Measurements from ENCODE around the gene VKORC1. TPM values are rescaled to one million over a fixed set of nuclear protein-coding genes. Genes with fewer than 3 reads are reported as not detected.
"Not testable (repeated sequence)": the region's sequence is repeated elsewhere in the genome, so short reads cannot be mapped to it uniquely, and the experiment has no call there.

Gene VKORC1
- polyA plus RNA-seq, 1 donor from 2014 or later = 90.7 TPM

DNA sequence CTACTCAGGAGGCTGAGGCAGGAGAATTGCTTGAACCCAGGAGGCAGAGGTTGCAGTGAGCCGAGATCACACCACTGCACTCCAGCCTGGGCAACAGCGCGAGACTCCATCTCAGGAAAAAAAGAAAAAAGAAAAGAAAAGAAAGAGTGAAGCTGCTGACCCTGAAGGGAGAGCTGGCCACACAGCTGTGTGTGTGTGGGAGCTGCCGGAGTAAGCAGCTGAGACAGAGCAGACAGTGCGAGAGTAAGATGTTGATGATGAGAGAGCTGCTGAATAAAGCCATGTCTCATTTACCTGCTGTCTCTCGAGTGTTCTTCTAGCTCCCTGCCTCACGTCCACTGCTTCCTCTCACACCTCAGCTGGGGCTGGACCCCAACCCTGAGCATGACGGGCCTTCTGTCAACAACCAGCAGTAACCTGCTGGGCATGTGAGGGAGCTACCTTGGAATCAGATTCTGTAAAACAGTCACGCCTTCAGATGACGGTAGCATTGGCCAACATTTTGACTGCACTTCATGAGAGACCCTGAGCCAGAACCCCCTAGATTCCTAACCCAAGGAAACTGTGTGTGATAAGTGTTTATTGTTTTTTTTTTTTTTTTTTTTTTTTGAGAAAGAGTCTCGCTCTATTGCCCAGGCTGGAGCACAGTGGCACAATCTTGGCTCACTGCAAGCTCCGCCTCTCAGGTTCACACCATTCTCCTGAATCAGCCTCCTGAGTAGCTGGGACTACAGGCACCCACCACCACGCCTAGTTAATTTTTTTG, 6.5 kb upstream of the VKORC1 start:
- H3K4me1 Mint-ChIP-seq, H3K27me3 Mint-ChIP-seq, H3K4me3 Mint-ChIP-seq, H3K36me3 Mint-ChIP-seq, H3K9me3 Mint-ChIP-seq: not testable (repeated sequence)
- H3K27ac Mint-ChIP-seq = peak overlapping the region in 1 of 3 donors; percentile 28

DNA sequence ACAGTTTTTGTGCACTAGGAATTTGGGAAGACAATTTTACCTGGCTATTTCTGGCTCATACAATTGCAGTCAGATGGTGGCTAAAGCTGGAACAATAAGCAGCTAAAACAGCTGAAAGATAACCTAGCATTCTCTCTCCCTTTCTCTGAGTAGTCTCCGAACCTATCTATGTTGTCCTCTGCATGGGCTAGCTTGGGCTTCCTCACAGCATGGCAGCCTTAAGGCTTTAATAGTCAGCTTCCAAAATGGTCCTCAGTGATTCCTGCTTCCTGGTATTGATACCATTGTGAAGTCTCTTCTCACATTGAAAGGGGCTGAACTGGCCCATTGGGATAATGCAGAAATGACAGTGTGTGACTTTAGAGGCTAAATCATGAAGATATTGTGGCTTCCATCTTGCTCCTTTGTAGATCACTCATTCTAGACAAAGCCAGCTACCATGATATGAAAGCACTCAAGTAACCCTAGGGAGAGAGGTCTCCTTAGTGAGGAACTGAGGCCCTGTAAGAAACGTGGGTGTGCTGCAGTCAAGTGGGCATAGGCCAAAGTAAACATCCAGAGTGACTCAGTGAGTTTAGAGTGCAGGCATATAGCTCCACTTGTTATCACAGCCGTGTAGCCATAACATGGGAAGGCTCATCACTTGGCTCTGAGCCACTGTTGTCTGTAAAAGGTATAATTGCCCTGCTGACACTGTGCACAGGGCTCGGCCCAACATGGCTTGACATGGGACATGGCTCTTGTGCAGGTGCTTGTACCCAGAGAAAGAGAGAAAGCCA, 5.5 kb upstream of the VKORC1 start:
- no peaks in the 10 kb centered on the region for H3K9me3 Mint-ChIP-seq
- H3K4me3 Mint-ChIP-seq = no peak overlapping the region
- H3K27me3 Mint-ChIP-seq = no peaks in the 10 kb centered on the region
- peak overlapping the region in 1 of 3 donors; percentile 28 for H3K27ac Mint-ChIP-seq
- peaks cover 5 to 11% (median 6%) of the 10 kb centered on the region in 3 donors for H3K4me1 Mint-ChIP-seq
- H3K36me3 Mint-ChIP-seq = no peaks in the 10 kb centered on the region

DNA sequence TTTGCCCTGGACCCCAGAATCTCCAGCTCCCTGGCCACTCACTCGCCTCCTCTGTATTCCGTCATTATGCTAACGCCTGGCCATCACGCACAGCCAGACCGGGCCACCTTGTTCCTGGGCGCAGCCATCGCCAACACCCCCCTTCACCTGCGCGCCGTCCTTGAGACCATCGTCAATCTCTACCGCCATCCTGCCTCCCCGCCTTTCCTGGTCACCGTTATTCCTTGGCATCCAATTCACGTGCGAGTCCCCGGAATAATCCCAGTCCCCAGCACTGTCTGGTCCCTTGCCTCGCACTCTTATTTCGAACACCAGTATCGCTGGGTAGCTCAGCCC, 541 bp downstream of the VKORC1 start:
- Mint-ChIP-seq H3K4me3 (peak overlapping the region; percentile 79 to 98 (median 97)), H3K27me3 (no peaks in the 10 kb centered on the region), H3K36me3 (peaks cover 2% of the 10 kb centered on the region), H3K9me3 (no peaks in the 10 kb centered on the region), H3K4me1 (peaks cover 17 to 19% (median 19%) of the 10 kb centered on the region in 3 donors), H3K27ac (peak overlapping the region; percentile 91 to 98 (median 96))

DNA sequence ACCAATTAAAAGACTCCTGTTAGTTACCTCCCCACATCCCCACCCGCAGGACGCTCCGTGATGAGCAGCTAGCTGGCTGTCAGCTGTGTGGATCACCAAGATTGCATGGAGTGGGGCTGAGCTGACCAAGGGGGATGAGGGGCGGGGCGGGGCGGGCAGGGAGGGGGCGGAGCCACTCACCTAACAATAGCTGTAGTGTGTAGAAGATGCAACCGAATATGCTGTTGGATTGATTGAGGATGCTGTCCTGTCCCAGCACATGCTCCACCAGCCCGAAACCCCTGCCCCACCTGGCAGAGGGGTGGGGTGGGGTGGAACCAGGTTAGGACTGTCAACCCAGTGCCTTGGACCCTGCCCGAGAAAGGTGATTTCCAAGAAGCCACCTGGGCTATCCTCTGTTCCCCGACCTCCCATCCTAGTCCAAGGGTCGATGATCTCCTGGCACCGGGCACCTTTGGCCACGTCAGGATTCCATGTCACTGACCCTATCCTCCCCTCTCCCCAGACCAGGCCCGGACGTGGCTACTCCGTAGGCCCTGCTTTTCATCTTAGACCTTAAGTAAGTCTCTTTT, 1.4 kb downstream of the VKORC1 start:
- H3K4me1 Mint-ChIP-seq = peaks cover 17 to 19% (median 19%) of the 10 kb centered on the region in 3 donors
- peak overlapping the region in 2 of 3 donors; percentile 39 to 48 for H3K27ac Mint-ChIP-seq
- H3K27me3 Mint-ChIP-seq = no peaks in the 10 kb centered on the region
- no peaks in the 10 kb centered on the region for H3K9me3 Mint-ChIP-seq
- peaks cover 2% of the 10 kb centered on the region for H3K36me3 Mint-ChIP-seq
- H3K4me3 Mint-ChIP-seq = peak overlapping the region; percentile 60 to 90 (median 75)

DNA sequence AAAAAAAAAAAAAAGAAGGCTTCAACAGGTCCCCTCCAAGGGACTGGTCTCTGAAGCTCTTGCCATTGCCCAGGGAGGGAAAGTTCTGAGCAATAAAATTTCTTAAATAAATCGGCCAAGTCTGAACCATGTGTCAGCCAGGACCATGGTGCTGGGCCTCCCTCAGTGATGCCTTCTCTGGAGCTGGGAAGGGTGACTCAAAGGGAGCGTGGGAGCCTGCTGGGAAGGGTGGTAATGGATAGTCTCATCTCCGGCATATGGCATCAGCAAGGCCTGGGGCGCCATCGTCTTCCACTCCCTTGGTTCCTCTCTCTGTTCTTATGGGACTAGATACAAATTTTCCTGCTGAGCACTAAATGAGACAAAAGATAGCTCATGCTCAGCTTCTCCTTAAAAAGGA, 2.3 kb downstream of the VKORC1 start:
- peak overlapping the region in 1 of 4 donors; percentile 79 for H3K4me3 Mint-ChIP-seq
- peak overlapping the region in 1 of 3 donors; percentile 48 for H3K27ac Mint-ChIP-seq
- peaks cover 2% of the 10 kb centered on the region for H3K36me3 Mint-ChIP-seq
- no peaks in the 10 kb centered on the region for H3K27me3 Mint-ChIP-seq
- H3K9me3 Mint-ChIP-seq = no peaks in the 10 kb centered on the region
- peaks cover 17 to 19% (median 19%) of the 10 kb centered on the region in 3 donors for H3K4me1 Mint-ChIP-seq

DNA sequence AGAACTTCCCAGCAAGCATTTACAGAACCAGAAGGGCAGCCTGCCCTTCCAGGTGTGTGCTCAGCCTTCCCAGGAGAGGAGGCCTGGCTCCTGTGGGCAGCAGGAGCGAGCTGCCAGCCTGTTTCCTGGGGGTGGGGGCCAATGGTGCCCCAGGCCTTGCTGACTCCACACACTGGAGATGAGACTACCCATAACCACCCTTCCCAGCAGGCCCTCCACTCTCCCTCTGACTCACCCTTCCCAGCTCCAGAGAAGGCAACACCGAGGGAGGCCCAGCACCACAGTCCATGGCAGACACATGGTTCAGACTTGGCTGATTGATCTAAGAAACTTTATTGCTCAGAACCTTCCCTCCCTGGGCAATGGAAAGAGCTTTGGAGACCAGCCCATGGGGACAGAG, 4.1 kb downstream of the VKORC1 start:
- H3K36me3 Mint-ChIP-seq = peaks cover 2% of the 10 kb centered on the region
- peak overlapping the region in 1 of 4 donors; percentile 35 for H3K4me3 Mint-ChIP-seq
- no peaks in the 10 kb centered on the region for H3K27me3 Mint-ChIP-seq
- H3K27ac Mint-ChIP-seq = peak overlapping the region in 1 of 3 donors; percentile 16
- H3K4me1 Mint-ChIP-seq = peaks cover 12 to 14% (median 13%) of the 10 kb centered on the region in 3 donors
- H3K9me3 Mint-ChIP-seq = no peaks in the 10 kb centered on the region

DNA sequence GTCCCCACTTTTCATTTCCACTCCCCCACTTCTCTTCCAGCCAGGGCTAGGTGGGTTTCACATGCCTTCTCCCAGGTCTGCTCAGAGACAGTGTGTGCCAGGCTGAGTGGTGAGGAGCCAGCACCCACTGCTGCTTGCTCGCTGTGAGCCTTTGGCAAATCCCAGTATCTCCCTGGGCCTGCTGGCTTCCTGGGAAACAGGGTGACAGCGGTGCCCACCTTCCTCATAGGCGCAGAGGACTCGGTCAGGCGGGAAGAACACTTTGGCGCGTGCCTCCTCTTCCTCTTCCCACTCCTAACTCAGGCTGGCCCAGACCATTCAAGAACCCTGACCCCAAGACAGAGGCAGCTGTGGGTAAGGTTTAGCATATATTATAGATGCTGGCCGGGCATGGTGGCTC, 5.4 kb downstream of the VKORC1 start:
- H3K4me3 Mint-ChIP-seq = no peak overlapping the region
- H3K9me3 Mint-ChIP-seq = no peaks in the 10 kb centered on the region
- no peaks in the 10 kb centered on the region for H3K27me3 Mint-ChIP-seq
- no peak overlapping the region for H3K27ac Mint-ChIP-seq
- H3K36me3 Mint-ChIP-seq = peaks cover 2% of the 10 kb centered on the region
- peaks cover 5 to 8% (median 7%) of the 10 kb centered on the region in 3 donors for H3K4me1 Mint-ChIP-seq

DNA sequence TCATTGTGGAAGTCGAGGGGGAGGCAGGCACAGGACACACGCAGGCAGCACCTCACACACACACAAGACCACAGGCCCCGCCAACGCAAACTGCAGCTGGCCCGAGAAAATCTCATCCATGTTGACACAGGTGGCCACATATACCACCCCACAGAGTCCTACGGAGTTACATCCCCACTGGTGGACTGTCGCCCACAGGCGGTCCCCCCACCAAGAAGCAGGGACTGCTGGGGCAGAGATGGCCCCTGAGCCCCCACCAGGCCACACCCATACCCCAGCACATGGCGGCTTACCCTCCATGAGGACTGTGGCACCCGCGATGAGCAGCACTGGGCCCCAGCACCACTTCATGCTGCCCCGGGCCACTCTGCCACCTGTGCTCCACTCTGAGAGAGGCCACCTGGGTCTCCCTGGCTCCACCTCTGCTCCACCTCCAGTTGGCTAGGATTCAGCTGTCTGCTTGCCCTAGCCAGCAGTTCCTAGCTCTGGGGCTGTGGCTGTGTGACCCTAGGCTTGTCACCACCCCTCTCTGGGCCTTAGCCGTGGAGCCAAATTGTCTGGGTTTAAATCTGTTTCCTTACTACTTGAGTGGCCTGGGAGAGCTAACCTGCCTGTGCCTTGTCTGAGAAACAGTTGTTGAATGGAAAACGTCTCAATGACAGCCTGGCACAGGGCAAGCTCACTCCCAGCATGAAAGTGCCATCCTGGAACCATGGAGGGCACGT, 6.0 kb downstream of the VKORC1 start, which contains the start of gene PRSS53:
PRSS53 (minus strand) TSS at position 485 of the 725 bp plus-strand sequence; CDS start at position 351, 134 bp downstream.
- H3K27me3 Mint-ChIP-seq = no peaks in the 10 kb centered on the region
- H3K27ac Mint-ChIP-seq = no peak within 1 kb of the TSS
- no peaks in the 10 kb centered on the region for H3K9me3 Mint-ChIP-seq
- H3K4me1 Mint-ChIP-seq = peaks cover 0 to 4% (median 3%) of the 10 kb centered on the region in 3 donors
- no peak within 1 kb of the TSS for H3K4me3 Mint-ChIP-seq
- H3K36me3 Mint-ChIP-seq = no peaks in the 10 kb centered on the region

DNA sequence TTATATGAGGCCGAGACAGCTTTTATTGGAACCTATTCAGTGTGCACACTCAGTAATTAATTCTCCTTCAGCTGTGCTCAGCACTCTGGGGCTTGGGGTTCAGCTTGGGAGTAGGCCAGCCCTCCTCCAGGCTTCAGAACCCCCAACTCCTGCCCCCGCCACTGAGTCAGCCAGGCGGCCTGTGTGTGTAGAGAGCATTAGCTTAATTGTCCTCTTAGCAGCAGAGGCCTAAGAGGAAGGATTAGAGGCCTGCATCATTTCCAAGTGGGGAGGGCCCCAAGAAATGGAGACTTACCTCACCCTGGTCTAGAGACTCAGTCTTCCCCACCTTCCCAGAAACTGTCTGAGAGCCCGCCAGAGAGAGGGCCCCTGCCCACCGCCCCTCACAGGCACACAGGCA, 6.6 kb downstream of the VKORC1 start:
- Mint-ChIP-seq H3K4me3 (no peak overlapping the region), H3K9me3 (no peaks in the 10 kb centered on the region), H3K36me3 (no peaks in the 10 kb centered on the region), H3K27me3 (no peaks in the 10 kb centered on the region), H3K4me1 (peaks cover 0 to 1% (median 0%) of the 10 kb centered on the region in 3 donors), H3K27ac (no peak overlapping the region)

DNA sequence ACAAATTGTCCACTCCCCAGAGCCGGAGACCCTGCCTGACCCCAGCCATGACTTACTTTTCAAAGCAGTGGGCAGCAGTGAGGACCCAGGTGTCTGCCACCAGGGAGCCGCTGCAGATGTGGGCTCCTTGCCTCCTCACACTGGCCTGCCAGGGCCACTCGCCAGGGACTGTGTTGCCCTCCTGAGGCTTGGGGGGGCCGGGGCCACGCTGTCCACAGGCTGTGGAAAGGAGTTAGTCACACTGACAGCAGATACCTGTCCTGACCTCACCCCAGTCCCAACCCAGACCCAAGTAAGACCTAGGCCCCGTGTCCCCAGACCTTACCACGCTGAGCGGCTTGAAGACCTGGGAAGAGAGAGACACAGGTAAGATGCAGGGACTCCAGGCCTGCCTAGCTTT, 7.1 kb downstream of the VKORC1 start:
- Mint-ChIP-seq H3K27ac (no peak overlapping the region), H3K9me3 (no peaks in the 10 kb centered on the region), H3K4me3 (no peak overlapping the region), H3K27me3 (no peaks in the 10 kb centered on the region), H3K36me3 (no peaks in the 10 kb centered on the region), H3K4me1 (peaks cover 0 to 1% (median 0%) of the 10 kb centered on the region in 3 donors)

DNA sequence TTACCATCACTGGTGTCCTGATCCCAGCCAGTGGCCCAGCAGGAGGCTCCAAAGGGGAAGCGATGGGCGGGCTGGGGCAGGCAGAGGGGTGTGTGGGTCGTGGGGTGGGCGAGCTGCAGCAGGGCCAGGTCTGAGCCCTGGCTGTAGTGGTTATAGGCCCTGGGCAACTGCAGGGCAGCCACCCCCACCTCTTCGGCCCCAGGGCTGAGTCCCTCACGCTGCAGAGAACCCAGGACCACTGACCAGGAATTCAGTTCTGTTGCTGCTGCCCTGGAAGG, 8.0 kb downstream of the VKORC1 start:
- no peaks in the 10 kb centered on the region for H3K9me3 Mint-ChIP-seq
- H3K27ac Mint-ChIP-seq = no peak overlapping the region
- no peaks in the 10 kb centered on the region for H3K36me3 Mint-ChIP-seq
- H3K4me3 Mint-ChIP-seq = no peak overlapping the region
- H3K27me3 Mint-ChIP-seq = no peaks in the 10 kb centered on the region
- H3K4me1 Mint-ChIP-seq = peaks cover 0 to 3% (median 3%) of the 10 kb centered on the region in 3 donors

DNA sequence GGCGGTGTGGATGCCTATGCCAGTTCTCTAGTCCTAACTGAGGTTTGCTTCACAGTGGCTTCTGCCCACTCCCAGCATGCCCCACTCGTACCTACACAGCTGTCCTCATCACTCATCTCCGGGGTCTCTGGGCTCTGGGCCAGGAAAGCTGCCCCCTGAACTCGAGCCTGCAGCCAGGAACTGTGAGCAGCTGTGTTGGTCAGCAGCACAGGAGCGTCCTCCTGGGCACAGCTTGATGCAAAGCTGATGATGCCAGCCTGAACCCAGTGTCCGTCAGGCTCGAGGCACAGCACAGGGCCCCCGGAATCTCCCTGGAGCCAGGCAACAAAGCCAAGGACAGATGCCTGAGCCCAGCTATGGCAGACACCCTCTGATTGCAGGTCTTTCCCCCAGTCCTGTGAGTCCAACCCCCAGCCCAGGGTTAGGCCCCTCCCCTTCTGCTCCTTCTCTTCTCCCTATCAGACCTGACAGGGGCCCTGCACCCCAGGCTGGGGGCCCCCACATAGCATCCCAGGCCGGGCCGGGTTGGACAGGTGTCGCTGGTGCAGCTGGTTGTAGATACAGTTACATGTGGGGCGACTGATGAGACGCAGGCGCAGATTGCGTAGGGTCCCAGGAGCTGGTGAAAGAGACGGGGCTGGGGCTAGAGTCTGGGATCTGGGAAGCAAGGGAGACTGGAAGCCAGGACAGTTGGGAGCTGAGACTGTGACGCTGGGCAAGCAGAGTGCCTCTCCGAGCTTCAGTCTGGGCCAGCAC, 8.5 kb downstream of the VKORC1 start:
- Mint-ChIP-seq H3K9me3 (no peaks in the 10 kb centered on the region), H3K27me3 (no peaks in the 10 kb centered on the region), H3K4me3 (no peak overlapping the region), H3K27ac (no peak overlapping the region), H3K4me1 (peaks cover 0 to 3% (median 3%) of the 10 kb centered on the region in 3 donors), H3K36me3 (no peaks in the 10 kb centered on the region)

DNA sequence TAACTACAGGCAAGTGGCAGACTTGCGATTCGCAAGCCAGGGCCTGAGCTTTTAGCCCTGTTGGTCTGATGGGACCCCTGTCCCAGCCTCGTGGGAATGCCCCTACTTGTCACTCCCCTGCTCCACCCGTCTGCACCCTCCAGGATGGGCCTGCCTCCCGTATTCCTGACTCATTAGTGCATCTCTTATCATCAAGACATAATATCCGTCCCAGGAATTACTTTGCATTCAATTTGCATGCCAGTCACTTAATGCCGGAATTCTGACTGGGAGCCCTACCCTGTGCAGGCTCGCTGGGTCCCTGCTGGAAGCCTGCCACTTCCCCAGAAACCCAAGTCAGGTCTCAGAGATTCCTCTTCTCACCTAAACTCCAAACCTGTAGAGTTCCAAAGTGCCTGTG, 9.2 kb downstream of the VKORC1 start:
- peaks cover 3% of the 10 kb centered on the region for H3K36me3 Mint-ChIP-seq
- H3K9me3 Mint-ChIP-seq = no peaks in the 10 kb centered on the region
- no peak overlapping the region for H3K27ac Mint-ChIP-seq
- H3K4me3 Mint-ChIP-seq = no peak overlapping the region
- peaks cover 0 to 5% (median 3%) of the 10 kb centered on the region in 3 donors for H3K4me1 Mint-ChIP-seq
- H3K27me3 Mint-ChIP-seq = no peaks in the 10 kb centered on the region

DNA sequence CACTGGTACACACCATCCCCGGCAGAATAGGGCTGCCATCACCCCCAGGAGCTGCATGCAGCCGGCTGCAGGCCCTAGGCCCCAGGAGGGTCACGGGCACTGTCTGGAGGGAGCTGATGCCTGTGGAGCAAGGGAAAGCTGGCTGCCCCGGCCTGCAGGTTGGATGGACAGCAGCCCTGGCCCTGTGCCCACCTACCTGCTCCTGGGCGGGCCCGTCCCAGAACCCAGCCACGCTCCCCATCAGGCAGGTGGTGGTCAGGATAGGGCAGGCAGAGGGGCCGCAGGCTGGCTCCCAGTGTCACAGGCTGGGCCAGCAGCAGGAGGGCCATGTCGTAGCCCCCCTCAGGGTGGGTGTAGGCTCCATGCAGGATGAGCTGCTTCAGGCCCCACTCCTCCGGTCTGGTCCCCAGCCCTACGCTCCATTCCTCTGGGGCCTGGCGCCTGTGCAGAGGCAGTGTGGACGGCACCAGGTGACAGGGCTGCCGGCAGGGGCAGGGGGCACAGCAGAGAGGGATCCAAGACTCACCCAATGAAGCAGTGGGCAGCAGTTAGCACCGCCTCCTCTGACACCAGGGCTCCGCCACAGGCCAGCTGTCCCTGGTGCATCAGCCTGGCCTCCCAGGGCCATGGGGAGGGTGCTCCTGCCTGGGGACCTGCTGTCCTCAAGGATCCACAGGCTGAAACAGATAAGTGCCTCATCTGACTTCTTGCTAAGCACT, 9.9 kb downstream of the VKORC1 start:
- no peaks in the 10 kb centered on the region for H3K9me3 Mint-ChIP-seq
- H3K4me1 Mint-ChIP-seq = peaks cover 0 to 5% (median 3%) of the 10 kb centered on the region in 3 donors
- H3K36me3 Mint-ChIP-seq = peaks cover 3% of the 10 kb centered on the region
- H3K4me3 Mint-ChIP-seq = no peak overlapping the region
- H3K27ac Mint-ChIP-seq = no peak overlapping the region
- no peaks in the 10 kb centered on the region for H3K27me3 Mint-ChIP-seq
